ENCODE results near the gene AASDH. TPM values are rescaled to one million over a fixed set of nuclear protein-coding genes. Genes with fewer than 3 reads are reported as not detected.

Gene AASDH
- polyA plus RNA-seq, 2 of the 4 experiments (the other 2 are of a cell fraction): 4.8 to 12.2 TPM

DNA sequence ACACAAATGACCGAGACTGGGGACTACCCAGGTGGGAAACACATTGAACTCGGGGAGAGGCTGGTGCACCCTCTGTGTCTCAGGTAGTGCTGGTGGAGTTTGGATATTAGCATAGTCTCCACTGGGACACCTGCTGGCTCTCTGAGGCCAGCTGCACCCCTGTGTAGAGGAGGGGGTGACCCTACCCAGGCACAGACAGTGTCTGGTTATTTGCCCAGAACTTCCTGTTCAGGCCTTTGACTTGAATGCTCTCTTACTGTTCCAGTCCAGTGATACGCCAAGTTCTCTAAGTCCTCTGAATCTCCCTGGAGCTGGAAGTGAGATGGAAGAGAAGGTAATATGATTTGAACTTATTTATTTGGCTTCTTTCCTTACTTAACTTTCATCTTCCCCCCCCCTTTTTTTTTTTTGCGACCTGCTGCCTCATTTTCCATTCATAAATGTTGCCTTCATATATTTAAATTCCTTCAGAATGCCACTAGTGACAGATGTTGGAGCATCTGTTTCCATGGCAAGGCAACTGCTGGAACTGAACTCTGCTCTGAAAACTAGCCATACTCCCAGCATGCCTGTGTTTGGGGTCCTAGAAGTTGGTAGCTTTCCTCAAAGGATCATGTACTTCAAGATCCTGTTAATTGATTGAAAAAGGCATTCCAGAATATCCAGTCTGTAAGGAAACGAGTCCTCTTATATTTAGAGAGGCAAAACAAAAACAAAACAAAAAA lies 76.7 kb downstream of the AASDH start:
- POLR2A ChIA-PET: no interaction called here
- 82% methylated on average over 5 of the region's 5 CpGs for WGBS (ENCODE audit: missing lambda C conversion rate)
- FAIRE-seq: no peak
- DNase-seq (ENCODE audit: low read depth in 1 of 2, low spot score in 1 of 2): no peak
- TF ChIP-seq TP53 (CRISPR knock-in tag; IDR thresholded peaks at IDR 0.05) (no peak), HDAC2 (IDR thresholded peaks at IDR 0.05) (no peak), EP300 (IDR thresholded peaks at IDR 0.05) (no peak), FOSL2 (IDR thresholded peaks at IDR 0.05) (no peak), FOSL2 (CRISPR knock-in tag; IDR thresholded peaks at IDR 0.05) (no peak), HOXA7 (CRISPR knock-in tag; IDR thresholded peaks at IDR 0.05) (no peak), RNF2 (IDR thresholded peaks at IDR 0.05; ENCODE audit: borderline replicate concordance, low read depth) (no peak)
- TF ChIP-seq, protein P1, sequence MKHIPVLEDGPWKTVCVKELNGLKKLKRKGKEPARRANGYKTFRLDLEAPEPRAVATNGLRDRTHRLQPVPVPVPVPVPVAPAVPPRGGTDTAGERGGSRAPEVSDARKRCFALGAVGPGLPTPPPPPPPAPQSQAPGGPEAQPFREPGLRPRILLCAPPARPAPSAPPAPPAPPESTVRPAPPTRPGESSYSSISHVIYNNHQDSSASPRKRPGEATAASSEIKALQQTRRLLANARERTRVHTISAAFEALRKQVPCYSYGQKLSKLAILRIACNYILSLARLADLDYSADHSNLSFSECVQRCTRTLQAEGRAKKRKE (CRISPR knock-in tag; IDR thresholded peaks at IDR 0.05; ENCODE audit: low read depth): no peak
- Histone ChIP-seq H3K27ac (no peak overlapping the region), H3K4me1 (no peaks in the 10 kb centered on the region), H3K4me2 (no peak overlapping the region), H3K4me3 (no peak overlapping the region), H3K9me3 (no peaks in the 10 kb centered on the region)
- CTCF ChIA-PET: interaction anchor here (0.5 to 2.0 kb wide), 3 partner anchors 10 to 362 kb away, joined by 3 to 7 read pairs (median 4); partner anchors contain the start of gene CEP135
- no peak for ATAC-seq

DNA sequence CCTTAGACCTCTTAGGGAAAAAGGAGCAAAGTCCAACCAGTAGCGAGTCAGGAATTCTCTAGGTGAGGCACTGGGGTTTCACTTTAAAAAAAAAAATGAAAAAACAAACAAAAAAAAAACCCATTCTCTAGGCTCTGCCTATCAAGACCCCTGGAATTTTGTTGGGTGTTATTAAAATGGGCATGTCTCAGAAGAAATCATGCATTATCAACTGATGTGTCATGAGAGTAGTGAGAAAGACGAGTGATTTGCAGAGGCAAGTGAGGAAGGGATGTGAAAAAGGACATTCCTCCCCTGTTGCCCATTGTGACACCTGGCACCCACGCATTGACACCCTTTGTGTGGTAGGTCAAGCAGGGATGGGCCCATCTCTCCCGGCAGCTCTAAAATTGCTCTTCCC lies 78.9 kb downstream of the AASDH start:
- CTCF ChIA-PET: no interaction called here

DNA sequence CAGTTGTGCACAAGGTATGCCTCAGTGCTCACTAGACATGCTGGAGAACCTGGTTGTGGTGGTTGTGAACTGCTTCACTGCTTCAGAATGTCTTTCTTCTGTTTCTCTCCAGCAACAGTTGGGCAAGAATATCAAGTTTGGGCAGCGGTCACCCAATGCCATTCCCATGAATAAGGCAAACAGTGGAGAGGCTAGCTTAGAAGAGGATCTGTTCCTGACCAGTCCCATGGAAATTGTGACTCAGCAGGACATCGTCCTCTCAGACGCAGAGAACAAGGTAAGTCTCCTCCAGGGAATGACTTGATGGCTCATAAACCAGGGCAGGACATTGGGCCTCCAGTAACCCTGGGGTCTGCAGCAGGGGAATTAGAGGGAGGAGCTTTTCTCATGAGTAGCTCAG lies 79.9 kb downstream of the AASDH start:
- Histone ChIP-seq H3K27ac (no peak overlapping the region), H3K4me1 (no peaks in the 10 kb centered on the region), H3K9me3 (no peaks in the 10 kb centered on the region), H3K4me3 (no peak overlapping the region), H3K4me2 (no peak overlapping the region)
- ChIA-PET CTCF (no interaction called here), POLR2A (no interaction called here)
- TF ChIP-seq ZC3H11A (IDR thresholded peaks at IDR 0.05) (no peak), RCOR1 (IDR thresholded peaks at IDR 0.05; ENCODE audit: low read depth, low read length) (no peak), BHLHE40 (IDR thresholded peaks at IDR 0.05; ENCODE audit: low read depth, low read length) (no peak), TP53 (CRISPR knock-in tag; IDR thresholded peaks at IDR 0.05) (no peak), TFCP2L1 (CRISPR knock-in tag; IDR thresholded peaks at IDR 0.05) (no peak), ESRRA (IDR thresholded peaks at IDR 0.05; ENCODE audit: borderline replicate concordance, low read length) (no peak), MAZ (IDR thresholded peaks at IDR 0.05; ENCODE audit: borderline replicate concordance, low read depth, low read length) (no peak), EHMT2 (IDR thresholded peaks at IDR 0.05; ENCODE audit: low read depth) (no peak), ZFP36 (IDR thresholded peaks at IDR 0.05; ENCODE audit: borderline replicate concordance, partially characterized antibody) (no peak)
- TF ChIP-seq, protein P2, sequence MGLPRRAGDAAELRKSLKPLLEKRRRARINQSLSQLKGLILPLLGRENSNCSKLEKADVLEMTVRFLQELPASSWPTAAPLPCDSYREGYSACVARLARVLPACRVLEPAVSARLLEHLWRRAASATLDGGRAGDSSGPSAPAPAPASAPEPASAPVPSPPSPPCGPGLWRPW (IDR thresholded peaks at IDR 0.05): no peak
- TF ChIP-seq, protein P3, sequence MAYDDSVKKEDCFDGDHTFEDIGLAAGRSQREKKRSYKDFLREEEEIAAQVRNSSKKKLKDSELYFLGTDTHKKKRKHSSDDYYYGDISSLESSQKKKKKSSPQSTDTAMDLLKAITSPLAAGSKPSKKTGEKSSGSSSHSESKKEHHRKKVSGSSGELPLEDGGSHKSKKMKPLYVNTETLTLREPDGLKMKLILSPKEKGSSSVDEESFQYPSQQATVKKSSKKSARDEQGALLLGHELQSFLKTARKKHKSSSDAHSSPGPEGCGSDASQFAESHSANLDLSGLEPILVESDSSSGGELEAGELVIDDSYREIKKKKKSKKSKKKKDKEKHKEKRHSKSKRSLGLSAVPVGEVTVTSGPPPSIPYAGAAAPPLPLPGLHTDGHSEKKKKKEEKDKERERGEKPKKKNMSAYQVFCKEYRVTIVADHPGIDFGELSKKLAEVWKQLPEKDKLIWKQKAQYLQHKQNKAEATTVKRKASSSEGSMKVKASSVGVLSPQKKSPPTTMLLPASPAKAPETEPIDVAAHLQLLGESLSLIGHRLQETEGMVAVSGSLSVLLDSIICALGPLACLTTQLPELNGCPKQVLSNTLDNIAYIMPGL (CRISPR knock-in tag; IDR thresholded peaks at IDR 0.05; ENCODE audit: borderline replicate concordance): no peak
- FAIRE-seq: no peak
- ATAC-seq: no peak
- 49% methylated on average over 3 of the region's 3 CpGs for WGBS (ENCODE audit: missing lambda C conversion rate)
- peak in 1 of 2 experiments; percentile 1 for DNase-seq (ENCODE audit: low read depth in 1 of 2, low spot score in 1 of 2)

More for the DNA sequence above, 78.9 kb downstream of the AASDH start:
- no peak overlapping the region for H3K4me3 ChIP-seq
- DNase-seq (ENCODE audit: low read depth in 1 of 2, low spot score in 1 of 2) (no peak), ATAC-seq (no peak), FAIRE-seq (no peak)
- H3K9me3 ChIP-seq: no peaks in the 10 kb centered on the region
- POLR2A ChIA-PET: no interaction called here
- no peak overlapping the region for H3K27ac ChIP-seq
- no peak overlapping the region for H3K4me2 ChIP-seq
- TF ChIP-seq, protein P3 (CRISPR knock-in tag; IDR thresholded peaks at IDR 0.05; ENCODE audit: borderline replicate concordance): no peak
- TF ChIP-seq HOXA7 (CRISPR knock-in tag; IDR thresholded peaks at IDR 0.05) (no peak), TFCP2L1 (CRISPR knock-in tag; IDR thresholded peaks at IDR 0.05) (no peak), POLR2A (IDR thresholded peaks at IDR 0.05; ENCODE audit: low read length) (no peak)
- TF ChIP-seq, protein P4, sequence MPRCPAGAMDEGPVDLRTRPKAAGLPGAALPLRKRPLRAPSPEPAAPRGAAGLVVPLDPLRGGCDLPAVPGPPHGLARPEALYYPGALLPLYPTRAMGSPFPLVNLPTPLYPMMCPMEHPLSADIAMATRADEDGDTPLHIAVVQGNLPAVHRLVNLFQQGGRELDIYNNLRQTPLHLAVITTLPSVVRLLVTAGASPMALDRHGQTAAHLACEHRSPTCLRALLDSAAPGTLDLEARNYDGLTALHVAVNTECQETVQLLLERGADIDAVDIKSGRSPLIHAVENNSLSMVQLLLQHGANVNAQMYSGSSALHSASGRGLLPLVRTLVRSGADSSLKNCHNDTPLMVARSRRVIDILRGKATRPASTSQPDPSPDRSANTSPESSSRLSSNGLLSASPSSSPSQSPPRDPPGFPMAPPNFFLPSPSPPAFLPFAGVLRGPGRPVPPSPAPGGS (IDR thresholded peaks at IDR 0.05): no peak
- no peaks in the 10 kb centered on the region for H3K4me1 ChIP-seq
- 65% methylated on average over 4 of the region's 4 CpGs for WGBS (ENCODE audit: missing lambda C conversion rate)
